ENCODE data around the gene EDC4. TPM values are rescaled to one million over a fixed set of nuclear protein-coding genes. Genes with fewer than 3 reads are reported as not detected.

EDC4 gene
- total RNA-seq, 1 experiment from 2014 or later: 106 TPM

DNA sequence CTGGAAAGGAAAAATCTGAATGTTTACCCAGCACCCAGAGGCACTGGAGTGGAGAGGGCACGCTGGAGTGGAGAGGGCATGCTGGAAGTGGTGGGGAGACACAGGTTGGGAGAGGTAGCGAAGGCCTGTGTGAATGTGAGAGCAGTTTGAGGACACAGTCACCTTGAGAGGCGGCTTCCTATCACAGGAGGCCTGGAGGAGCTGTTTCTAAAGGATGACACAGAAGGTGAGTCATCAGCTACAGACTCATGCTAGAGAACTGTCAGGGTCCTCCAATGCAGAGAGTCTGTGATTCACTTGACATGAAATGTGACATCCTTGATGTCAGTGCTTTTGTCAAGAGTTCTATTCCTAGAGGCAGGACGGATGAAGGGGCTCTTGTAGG, 45.0 kb downstream of the EDC4 start:
- Histone ChIP-seq H2BK20ac (ENCODE audit: low read depth, low read length, poor library complexity, severe bottlenecking) (no peak overlapping the region), H3K9me3 (ENCODE audit: control insufficient read depth, low read depth, low read length) (no peaks in the 10 kb centered on the region), H3K23me2 (ENCODE audit: insufficient read length, low read depth, low read length, poor library complexity, severe bottlenecking) (no peaks in the 10 kb centered on the region), H2BK5ac (ENCODE audit: insufficient read length, low read length) (no peak overlapping the region), H2BK15ac (ENCODE audit: low read depth, low read length) (no peak overlapping the region), H3K79me2 (ENCODE audit: insufficient read depth, low read length) (no peaks in the 10 kb centered on the region), H2AK5ac (ENCODE audit: insufficient read length, low read length) (no peak overlapping the region), H2BK12ac (ENCODE audit: insufficient read length, low read depth, low read length) (no peak overlapping the region), H3K56ac (ENCODE audit: insufficient read length, low read depth, low read length) (no peak overlapping the region), H2BK120ac (ENCODE audit: low read depth, low read length, poor library complexity, severe bottlenecking) (no peak overlapping the region), H3K14ac (ENCODE audit: insufficient read depth, low read length) (no peak overlapping the region), H3K18ac (ENCODE audit: insufficient read length, low read depth, low read length) (no peak overlapping the region), H3T11ph (ENCODE audit: low read length) (no peak overlapping the region), H4K91ac (ENCODE audit: insufficient read length, low read depth, low read length) (no peak overlapping the region), H3K27me3 (ENCODE audit: insufficient read depth, low read length) (no peaks in the 10 kb centered on the region), H4K5ac (ENCODE audit: insufficient read length, low read depth, low read length) (no peak overlapping the region), H4K8ac (replicated peaks; ENCODE audit: insufficient read length, low read depth, low read length) (no peak overlapping the region), H3K23ac (ENCODE audit: insufficient read length, low read depth, low read length) (no peak overlapping the region), H3K4ac (ENCODE audit: low read depth, low read length) (no peak overlapping the region), H3K4me2 (ENCODE audit: insufficient read depth, insufficient read length, low read length) (no peak overlapping the region), H3K27ac (ENCODE audit: insufficient read length, low read depth, low read length) (no peak overlapping the region), H4K20me1 (ENCODE audit: control insufficient read depth, insufficient read depth, insufficient read length) (no peaks in the 10 kb centered on the region), H3K4me1 (ENCODE audit: insufficient read depth, low read length) (peaks cover 7% of the 10 kb centered on the region; the same call in 1 of the 2 replicates), H2AFZ (ENCODE audit: low read length) (no peak overlapping the region), H3K9ac (ENCODE audit: extremely low read depth, insufficient read length, low read length) (no peak overlapping the region), H3K79me1 (ENCODE audit: insufficient read depth, low read depth, low read length, poor library complexity, severe bottlenecking) (no peaks in the 10 kb centered on the region)
- TF ChIP-seq, protein P1, sequence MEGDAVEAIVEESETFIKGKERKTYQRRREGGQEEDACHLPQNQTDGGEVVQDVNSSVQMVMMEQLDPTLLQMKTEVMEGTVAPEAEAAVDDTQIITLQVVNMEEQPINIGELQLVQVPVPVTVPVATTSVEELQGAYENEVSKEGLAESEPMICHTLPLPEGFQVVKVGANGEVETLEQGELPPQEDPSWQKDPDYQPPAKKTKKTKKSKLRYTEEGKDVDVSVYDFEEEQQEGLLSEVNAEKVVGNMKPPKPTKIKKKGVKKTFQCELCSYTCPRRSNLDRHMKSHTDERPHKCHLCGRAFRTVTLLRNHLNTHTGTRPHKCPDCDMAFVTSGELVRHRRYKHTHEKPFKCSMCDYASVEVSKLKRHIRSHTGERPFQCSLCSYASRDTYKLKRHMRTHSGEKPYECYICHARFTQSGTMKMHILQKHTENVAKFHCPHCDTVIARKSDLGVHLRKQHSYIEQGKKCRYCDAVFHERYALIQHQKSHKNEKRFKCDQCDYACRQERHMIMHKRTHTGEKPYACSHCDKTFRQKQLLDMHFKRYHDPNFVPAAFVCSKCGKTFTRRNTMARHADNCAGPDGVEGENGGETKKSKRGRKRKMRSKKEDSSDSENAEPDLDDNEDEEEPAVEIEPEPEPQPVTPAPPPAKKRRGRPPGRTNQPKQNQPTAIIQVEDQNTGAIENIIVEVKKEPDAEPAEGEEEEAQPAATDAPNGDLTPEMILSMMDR (conservative IDR thresholded peaks at IDR 0.05): no peak
- Mint-ChIP-seq H3K36me3 (ENCODE audit: insufficient read depth in 1 of 3, low read depth in 3 of 3) (peaks cover 5 to 21% (median 8%) of the 10 kb centered on the region in 3 experiments; a peak in 5 of 7 replicates), H3K27ac (peak overlapping the region; percentile 55 to 93 (median 79); a peak in 6 of 7 replicates), H3K4me3 (no peak overlapping the region), H3K9me3 (no peaks in the 10 kb centered on the region), H3K27me3 (ENCODE audit: low read depth) (no peaks in the 10 kb centered on the region; the same call in 1 of the 2 replicates), H3K4me1 (peaks cover 20 to 23% of the 10 kb centered on the region in 2 experiments)
- no peak for DNase-seq
- no CpG with 5 or more reads among the region's 4 CpGs for whole genome bisulfite sequencing (ENCODE audit: extremely low coverage, insufficient read length, low lambda C conversion rate)

Measured in H9 (cell line).